ENCODE measurements around the gene NEURL2.
A peak's percentile ranks its signal among the peaks of the same experiment; 100 is the strongest.
"Not testable (repeated sequence)": the region's sequence is repeated elsewhere in the genome, so short reads cannot be mapped to it uniquely, and the experiment has no call there.

Gene NEURL2

GRCh38 chr20:45890985-45891983 is at the start of gene NEURL2, which contains the start of gene CTSA:
Gene NEURL2, minus strand, starts transcription at chr20:45891208. Its CDS starts 217 bp downstream, at chr20:45890991.
Gene CTSA, plus strand, starts transcription at chr20:45891335. Its CDS starts 234 bp downstream, at chr20:45891569.
- peak; percentile 56 to 77 for DNase-seq (ENCODE audit: low read depth in 1 of 2, low spot score in 1 of 2)

GRCh38 chr20:45940469-45940868 is 49.5 kb upstream of the NEURL2 start:
- no peak for DNase-seq (ENCODE audit: low read depth in 1 of 2, low spot score in 1 of 2)

- DNase-seq (ENCODE audit: low read depth in 1 of 2, low spot score in 1 of 2) = no peak
Measured at GRCh38 chr20:45940053-45940452, 49.0 kb upstream of the NEURL2 start.

- no peak for DNase-seq (ENCODE audit: low read depth in 1 of 2, low spot score in 1 of 2)
Measured at GRCh38 chr20:45938727-45939438, 47.9 kb upstream of the NEURL2 start.

GRCh38 chr20:45937765-45938164 is 46.8 kb upstream of the NEURL2 start:
- DNase-seq (ENCODE audit: low read depth in 1 of 2, low spot score in 1 of 2) = no peak

GRCh38 chr20:45935416-45936046 is 44.5 kb upstream of the NEURL2 start:
- no peak for DNase-seq (ENCODE audit: low read depth in 1 of 2, low spot score in 1 of 2)

- peak; percentile 97 for DNase-seq (ENCODE audit: low read depth in 1 of 2, low spot score in 1 of 2)
Measured at GRCh38 chr20:45934586-45935415, 43.8 kb upstream of the NEURL2 start, which contains the start of gene PCIF1. Gene PCIF1, plus strand, starts transcription at chr20:45934683. Its CDS starts 4,317 bp downstream, at chr20:45939000.

- DNase-seq (ENCODE audit: low read depth in 1 of 2, low spot score in 1 of 2) = no peak
Measured at GRCh38 chr20:45934046-45934585, 43.1 kb upstream of the NEURL2 start.

GRCh38 chr20:45933266-45934045 is 42.4 kb upstream of the NEURL2 start:
- DNase-seq (ENCODE audit: low read depth in 1 of 2, low spot score in 1 of 2) = peak; percentile 26 to 32

GRCh38 chr20:45931680-45932079 is 40.7 kb upstream of the NEURL2 start:
- DNase-seq (ENCODE audit: low read depth in 1 of 2, low spot score in 1 of 2) = not testable (repeated sequence)

- no peak for DNase-seq (ENCODE audit: low read depth in 1 of 2, low spot score in 1 of 2)
Measured at GRCh38 chr20:45927071-45927878, 36.3 kb upstream of the NEURL2 start.

GRCh38 chr20:45926731-45927070 is 35.7 kb upstream of the NEURL2 start:
- DNase-seq (ENCODE audit: low read depth in 1 of 2, low spot score in 1 of 2) = no peak

GRCh38 chr20:45925821-45926506 is 35.0 kb upstream of the NEURL2 start:
- no peak for DNase-seq (ENCODE audit: low read depth in 1 of 2, low spot score in 1 of 2)

GRCh38 chr20:45924391-45925261 is 33.6 kb upstream of the NEURL2 start:
- no peak for DNase-seq (ENCODE audit: low read depth in 1 of 2, low spot score in 1 of 2)

GRCh38 chr20:45921337-45922189 is 30.6 kb upstream of the NEURL2 start:
- no peak for DNase-seq (ENCODE audit: low read depth in 1 of 2, low spot score in 1 of 2)
